GM21360 (cell line): ENCODE data around the gene EPHB1.

ENCODE experiments used
- ATAC-seq: cut with Tn5 transposase; IDR thresholded peaks from one replicate; pipeline ENCODE4 v1.9.1; 2021; ENCODE audit warnings: mild to moderate bottlenecking, moderate library complexity; ENCODE audit not compliant: unreplicated experiment

EPHB1 gene

GRCh38 chr3:135069406-135069805 is 274.3 kb downstream of the EPHB1 start:
- no peak for ATAC-seq

GRCh38 chr3:135071483-135071882 is 276.4 kb downstream of the EPHB1 start:
- no peak for ATAC-seq

GRCh38 chr3:135072431-135072830 is 277.4 kb downstream of the EPHB1 start:
- no peak for ATAC-seq

- no peak for ATAC-seq
These were observed 280.1 kb downstream of the EPHB1 start for GRCh38 chr3:135075157-135075556.

GRCh38 chr3:135076341-135076740 is 281.3 kb downstream of the EPHB1 start:
- ATAC-seq = no peak

GRCh38 chr3:135077186-135077585 is 282.1 kb downstream of the EPHB1 start:
- ATAC-seq = no peak

- ATAC-seq = no peak
These were observed 283.2 kb downstream of the EPHB1 start for GRCh38 chr3:135078283-135078682.

- no peak for ATAC-seq
These were observed 284.0 kb downstream of the EPHB1 start for GRCh38 chr3:135079095-135079494.

- ATAC-seq = no peak
These were observed 286.4 kb downstream of the EPHB1 start for GRCh38 chr3:135081451-135081850.

- no peak for ATAC-seq
These were observed 286.9 kb downstream of the EPHB1 start for GRCh38 chr3:135081856-135082434.

GRCh38 chr3:135082706-135083105 is 287.6 kb downstream of the EPHB1 start:
- ATAC-seq = no peak

GRCh38 chr3:135083179-135083578 is 288.1 kb downstream of the EPHB1 start:
- ATAC-seq = no peak

- ATAC-seq = no peak
These were observed 288.7 kb downstream of the EPHB1 start for GRCh38 chr3:135083756-135084155.

GRCh38 chr3:135084405-135084804 is 289.3 kb downstream of the EPHB1 start:
- ATAC-seq = no peak

GRCh38 chr3:135084976-135085375 is 289.9 kb downstream of the EPHB1 start:
- no peak for ATAC-seq

GRCh38 chr3:135085652-135086436 is 290.8 kb downstream of the EPHB1 start:
- no peak for ATAC-seq

- no peak for ATAC-seq
These were observed 292.7 kb downstream of the EPHB1 start for GRCh38 chr3:135087782-135088181.

GRCh38 chr3:135089451-135089850 is 294.4 kb downstream of the EPHB1 start:
- ATAC-seq = no peak

GRCh38 chr3:135090020-135090717 is 295.1 kb downstream of the EPHB1 start:
- no peak for ATAC-seq

- ATAC-seq = no peak
These were observed 296.9 kb downstream of the EPHB1 start for GRCh38 chr3:135091946-135092345.

- no peak for ATAC-seq
These were observed 298.1 kb downstream of the EPHB1 start for GRCh38 chr3:135093121-135093520.
